Ovary (tissue), 3 donors: Measurements from ENCODE around the gene GAS2L3.

Experiments
- CTCF ChIP-seq, 3 donors: fragments of 450-650 bp in 2 of 3; fragments of 200-600 bp in 1 of 3; IDR thresholded peaks; one replicate each; pipeline versions ENCODE4 v1.5.1 to v1.8.0; 2016 to 2022; ENCODE audit warnings: antibody characterized with exemption in 3 of 3, mild to moderate bottlenecking in 1 of 3
- POLR2A ChIP-seq: fragments of 450-650 bp; IDR thresholded peaks from one replicate; pipeline ENCODE4 v1.6.1; 2017; ENCODE audit warnings: antibody characterized with exemption, mild to moderate bottlenecking, moderate library complexity
- donor health status: DM: no; HTN: no; CAD: no.

DNA sequence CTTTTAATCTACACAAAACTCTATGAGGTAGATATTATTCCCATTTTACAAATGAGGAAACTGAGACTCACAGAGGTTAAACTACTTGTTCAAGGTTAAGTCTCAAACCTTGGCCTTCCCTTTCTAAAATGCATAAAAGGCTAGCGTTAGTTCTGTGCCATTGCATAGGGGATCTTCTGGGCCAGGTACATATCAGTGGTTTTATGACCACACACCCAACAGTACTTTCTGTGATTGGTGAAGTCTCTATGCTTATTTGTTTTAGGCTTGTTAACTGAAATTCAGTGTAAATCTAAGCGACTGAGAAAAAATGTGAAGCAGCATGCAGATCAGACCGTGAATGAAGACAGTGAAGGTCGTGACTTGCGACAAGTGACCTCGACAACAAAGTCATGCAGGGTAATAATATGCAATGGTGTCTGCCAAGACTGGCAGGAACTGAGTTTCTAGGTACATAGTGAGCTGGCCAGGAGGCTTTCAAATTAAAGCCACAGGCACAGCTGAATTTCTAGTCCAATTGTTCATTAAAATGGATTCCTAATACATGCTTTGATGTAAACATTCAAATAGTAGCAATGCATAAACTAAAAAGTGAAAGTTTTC lies 38.8 kb upstream of the GAS2L3 start:
- TF ChIP-seq CTCF (IDR thresholded peaks at IDR 0.05) (no peak), POLR2A (no peak)
